ENCODE results near the gene CUL3. TPM values are rescaled to one million over a fixed set of nuclear protein-coding genes. Genes with fewer than 3 reads are reported as not detected.
"Not testable (repeated sequence)": the region's sequence is repeated elsewhere in the genome, so short reads cannot be mapped to it uniquely, and the experiment has no call there.

The CUL3 gene
- total RNA-seq, 1 donor from 2014 or later = 94.8 TPM

GRCh38 chr2:224532441-224532840 lies 52.7 kb downstream of the CUL3 start:
- H3K9me3 Mint-ChIP-seq = no peaks in the 10 kb centered on the region
- no peaks in the 10 kb centered on the region for H3K27me3 Mint-ChIP-seq (ENCODE audit: low read depth)
- H3K27ac Mint-ChIP-seq = peak overlapping the region; percentile 26
- no peak for DNase-seq (ENCODE audit: low spot score in 2 of 2, unreplicated experiment in 2 of 2)
- peaks cover 21% of the 10 kb centered on the region for H3K36me3 Mint-ChIP-seq
- TF ChIP-seq, protein P1, sequence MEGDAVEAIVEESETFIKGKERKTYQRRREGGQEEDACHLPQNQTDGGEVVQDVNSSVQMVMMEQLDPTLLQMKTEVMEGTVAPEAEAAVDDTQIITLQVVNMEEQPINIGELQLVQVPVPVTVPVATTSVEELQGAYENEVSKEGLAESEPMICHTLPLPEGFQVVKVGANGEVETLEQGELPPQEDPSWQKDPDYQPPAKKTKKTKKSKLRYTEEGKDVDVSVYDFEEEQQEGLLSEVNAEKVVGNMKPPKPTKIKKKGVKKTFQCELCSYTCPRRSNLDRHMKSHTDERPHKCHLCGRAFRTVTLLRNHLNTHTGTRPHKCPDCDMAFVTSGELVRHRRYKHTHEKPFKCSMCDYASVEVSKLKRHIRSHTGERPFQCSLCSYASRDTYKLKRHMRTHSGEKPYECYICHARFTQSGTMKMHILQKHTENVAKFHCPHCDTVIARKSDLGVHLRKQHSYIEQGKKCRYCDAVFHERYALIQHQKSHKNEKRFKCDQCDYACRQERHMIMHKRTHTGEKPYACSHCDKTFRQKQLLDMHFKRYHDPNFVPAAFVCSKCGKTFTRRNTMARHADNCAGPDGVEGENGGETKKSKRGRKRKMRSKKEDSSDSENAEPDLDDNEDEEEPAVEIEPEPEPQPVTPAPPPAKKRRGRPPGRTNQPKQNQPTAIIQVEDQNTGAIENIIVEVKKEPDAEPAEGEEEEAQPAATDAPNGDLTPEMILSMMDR (IDR thresholded peaks at IDR 0.05; ENCODE audit: unreplicated experiment) = no peak
- H3K4me1 Mint-ChIP-seq = peaks cover 38% of the 10 kb centered on the region
- no peak overlapping the region for H3K4me3 Mint-ChIP-seq

GRCh38 chr2:224528171-224528570 lies 57.0 kb downstream of the CUL3 start:
- Mint-ChIP-seq H3K9me3 (no peaks in the 10 kb centered on the region), H3K36me3 (peaks cover 19% of the 10 kb centered on the region), H3K27me3 (ENCODE audit: low read depth) (no peaks in the 10 kb centered on the region), H3K27ac (no peak overlapping the region), H3K4me3 (no peak overlapping the region), H3K4me1 (peaks cover 48% of the 10 kb centered on the region)
- DNase-seq (ENCODE audit: low spot score in 2 of 2, unreplicated experiment in 2 of 2) = no peak
- TF ChIP-seq, protein P1 (IDR thresholded peaks at IDR 0.05; ENCODE audit: unreplicated experiment) = no peak

- Mint-ChIP-seq H3K27ac (peak overlapping the region; percentile 83), H3K36me3 (peaks cover 9% of the 10 kb centered on the region), H3K4me3 (no peak overlapping the region), H3K9me3 (no peaks in the 10 kb centered on the region), H3K4me1 (peaks cover 33% of the 10 kb centered on the region), H3K27me3 (ENCODE audit: low read depth) (no peaks in the 10 kb centered on the region)
- TF ChIP-seq, protein P1 (IDR thresholded peaks at IDR 0.05; ENCODE audit: unreplicated experiment) = no peak
- DNase-seq (ENCODE audit: low spot score in 2 of 2, unreplicated experiment in 2 of 2) = no peak
Observed at GRCh38 chr2:224525774-224526173, 59.4 kb downstream of the CUL3 start.

GRCh38 chr2:224524657-224525056 lies 60.5 kb downstream of the CUL3 start:
- TF ChIP-seq, protein P1 (IDR thresholded peaks at IDR 0.05; ENCODE audit: unreplicated experiment) = no peak
- Mint-ChIP-seq H3K27me3 (ENCODE audit: low read depth) (no peaks in the 10 kb centered on the region), H3K4me1 (peaks cover 36% of the 10 kb centered on the region), H3K27ac (peak overlapping the region; percentile 33), H3K4me3 (no peak overlapping the region), H3K36me3 (peaks cover 3% of the 10 kb centered on the region), H3K9me3 (no peaks in the 10 kb centered on the region)
- DNase-seq (ENCODE audit: low spot score in 2 of 2, unreplicated experiment in 2 of 2) = no peak

- Mint-ChIP-seq H3K36me3 (no peaks in the 10 kb centered on the region), H3K9me3 (no peaks in the 10 kb centered on the region), H3K4me3 (no peak overlapping the region), H3K27ac (peak overlapping the region; percentile 33), H3K27me3 (ENCODE audit: low read depth) (no peaks in the 10 kb centered on the region), H3K4me1 (peaks cover 39% of the 10 kb centered on the region)
- no peak for DNase-seq (ENCODE audit: low spot score in 2 of 2, unreplicated experiment in 2 of 2)
- TF ChIP-seq, protein P1 (IDR thresholded peaks at IDR 0.05; ENCODE audit: unreplicated experiment) = no peak
Observed at GRCh38 chr2:224523626-224524577, 61.3 kb downstream of the CUL3 start.

GRCh38 chr2:224522483-224522882 lies 62.7 kb downstream of the CUL3 start:
- H3K4me3 Mint-ChIP-seq; H3K27ac Mint-ChIP-seq; H3K36me3 Mint-ChIP-seq; H3K27me3 Mint-ChIP-seq (ENCODE audit: low read depth); H3K9me3 Mint-ChIP-seq; DNase-seq (ENCODE audit: low spot score in 2 of 2, unreplicated experiment in 2 of 2): not testable (repeated sequence)
- peaks cover 40% of the 10 kb centered on the region for H3K4me1 Mint-ChIP-seq

Measured in mesothelial cell of epicardium (in vitro differentiated cells).